ENCODE results near the gene SAP30. TPM values are rescaled to one million over a fixed set of nuclear protein-coding genes. Genes with fewer than 3 reads are reported as not detected.

Gene SAP30
- total and polyA plus RNA-seq, 2 experiments from 2014 or later, result 9.3 to 16.5 TPM

- peaks cover 14% of the 10 kb centered on the region for H3K4me1 Mint-ChIP-seq
- Histone ChIP-seq H3K4me3 (no peak overlapping the region), H3K79me2 (replicated peaks; ENCODE audit: insufficient read depth) (peaks cover 15% of the 10 kb centered on the region), H3K27ac (ENCODE audit: low read depth) (no peak overlapping the region; the same call in 1 of the 2 replicates), H3K27me3 (ENCODE audit: insufficient read depth) (no peaks in the 10 kb centered on the region), H3K9me2 (ENCODE audit: insufficient read depth) (no peaks in the 10 kb centered on the region), H3K4me2 (no peak overlapping the region), H4K20me1 (replicated peaks; ENCODE audit: insufficient read depth) (peaks cover 11% of the 10 kb centered on the region; the same call in 1 of the 2 replicates), H2AFZ (no peak overlapping the region), H3K36me3 (ENCODE audit: insufficient read depth) (peaks cover 32% of the 10 kb centered on the region; the same call in 1 of the 2 replicates), H3K4me1 (ENCODE audit: insufficient read depth) (peaks cover 6% of the 10 kb centered on the region), H3F3A (replicated peaks; ENCODE audit: low read depth) (no peaks in the 10 kb centered on the region)
- no peak for DNase-seq (ENCODE audit: low spot score)
- peaks cover 70% of the 10 kb centered on the region for H3K36me3 Mint-ChIP-seq (ENCODE audit: low read depth)
- no peak for TF ChIP-seq ZNF462 (CRISPR knock-in tag; IDR thresholded peaks at IDR 0.05)
- no peak for TF ChIP-seq POLR2AphosphoS5 (IDR thresholded peaks at IDR 0.05; ENCODE audit: low read depth)
- no peak for TF ChIP-seq STAT1 (IDR thresholded peaks at IDR 0.05; ENCODE audit: unreplicated experiment)
- no peak for TF ChIP-seq CTCF (conservative IDR thresholded peaks at IDR 0.05; ENCODE audit: low read depth in 2 of 2)
- no peak for TF ChIP-seq JUNB (IDR thresholded peaks at IDR 0.05; ENCODE audit: unreplicated experiment)
- no peak for TF ChIP-seq REST (IDR thresholded peaks at IDR 0.05; ENCODE audit: unreplicated experiment)
- TF ChIP-seq EZH2 (IDR thresholded peaks at IDR 0.05; ENCODE audit: low read depth, unreplicated experiment), result no peak
- TF ChIP-seq ZNF114 (CRISPR knock-in tag; IDR thresholded peaks at IDR 0.05), result no peak
- TF ChIP-seq ZNF331 (CRISPR knock-in tag; IDR thresholded peaks at IDR 0.05; ENCODE audit: low read depth), result no peak
- no peak for TF ChIP-seq EZH2phosphoT487 (IDR thresholded peaks at IDR 0.05; ENCODE audit: unreplicated experiment)
- no peak for TF ChIP-seq CREB1 (CRISPR knock-in tag; IDR thresholded peaks at IDR 0.05; ENCODE audit: low read depth)
- TF ChIP-seq ETS1 (IDR thresholded peaks at IDR 0.05), result no peak
- ATAC-seq, result no peak
- H3K27ac Mint-ChIP-seq, result no peak overlapping the region
- H3K27me3 Mint-ChIP-seq (ENCODE audit: insufficient read depth, low read depth, poor library complexity), result peaks cover 25% of the 10 kb centered on the region
- 0 out of 3 replicates have a peak, but pooled peaks cover 3% of the 10 kb centered on the region for H3K9me3 Mint-ChIP-seq
- H3K4me3 Mint-ChIP-seq, result no peak overlapping the region
These were observed 40.2 kb upstream of the SAP30 start for GRCh38 chr4:173330590-173330989.

All from GM23338 (cell line).